Panc1 (cell line): Measurements from ENCODE around the gene IL33. TPM values are rescaled to one million over a fixed set of nuclear protein-coding genes. Genes with fewer than 3 reads are reported as not detected.

Source experiments
- ATAC-seq: fragments of 200-7000 bp; cut with Tn5 transposase; 2 replicates; pipeline ENCODE4 v1.9.1; 2020; ENCODE audit warnings: mild to moderate bottlenecking, moderate library complexity
- BruUV-seq: library from RNA; stranded (reverse); fragments of 400-500 nt; replicated peaks from 2 replicates; lab custom pipeline; 2021; lab: Mats Ljungman, UMichigan
- CTCF ChIA-PET: fragments of 300-600 bp; sonication (Branson Sonifier 250); formaldehyde crosslinking; loops from one replicate; lab custom pipeline; 2022; ENCODE audit warnings: antibody characterized with exemption; lab: Charles Lee
- POLR2A ChIA-PET: fragments of 300-600 bp; sonication (Branson Sonifier 250); formaldehyde crosslinking; loops from one replicate; lab custom pipeline; 2022; ENCODE audit warnings: antibody characterized with exemption; lab: Charles Lee
- DNase-seq: peaks from one replicate; pipeline ENCODE4 v3.0.0-alpha.2; 2010; ENCODE audit warnings: low read depth, low spot score
- H3K27ac ChIP-seq: 2 replicates; pipeline ENCODE4 v1.5.1; 2011; ENCODE audit warnings: mild to moderate bottlenecking, low read length, inconsistent platforms
- H3K27me3 ChIP-seq: fragments of 200-500 bp; sonication (Bioruptor generic); 2 replicates; pipeline ENCODE4 v1.6.0; 2014; ENCODE audit warnings: low read length, inconsistent platforms; ENCODE audit not compliant: control insufficient read depth, insufficient read depth
- H3K36me3 ChIP-seq: fragments of 200-500 bp; sonication (Bioruptor generic); 2 replicates; pipeline ENCODE4 v1.5.1; 2014; ENCODE audit warnings: inconsistent platforms, mild to moderate bottlenecking, low read length, moderate library complexity; ENCODE audit not compliant: control insufficient read depth, insufficient read depth
- H3K4me1 ChIP-seq: 2 replicates; pipeline ENCODE4 v1.5.1; 2011; ENCODE audit warnings: inconsistent platforms, mild to moderate bottlenecking, low read length, moderate library complexity; ENCODE audit not compliant: control insufficient read depth, insufficient read depth
- H3K4me3 ChIP-seq, 2 experiments: 2 replicates each; pipeline ENCODE4 v1.5.1; 2011 to 2012; ENCODE audit warnings: low read depth in 2 of 2, low read length in 2 of 2, mild to moderate bottlenecking in 2 of 2, inconsistent platforms in 1 of 2, moderate library complexity in 1 of 2
- H3K9me3 ChIP-seq: fragments of 200-500 bp; sonication (Bioruptor generic); 2 replicates; pipeline ENCODE4 v1.5.1; 2014; ENCODE audit warnings: low read depth, mild to moderate bottlenecking, inconsistent platforms, low read length, moderate library complexity; ENCODE audit not compliant: control insufficient read depth, insufficient read depth
- POLR2AphosphoS5 ChIP-seq: IDR thresholded peaks from 2 replicates; pipeline ENCODE4 v1.6.1; 2012; ENCODE audit warnings: mild to moderate bottlenecking, low read depth, low read length, moderate library complexity
- SIN3A ChIP-seq: IDR thresholded peaks from 2 replicates; pipeline ENCODE4 v1.6.1; 2012; ENCODE audit warnings: low read depth, mild to moderate bottlenecking, low read length, moderate library complexity, borderline replicate concordance; ENCODE audit not compliant: insufficient read depth
- TCF7L2 ChIP-seq: IDR thresholded peaks from 2 replicates; pipeline ENCODE4 v1.6.1; 2011; ENCODE audit warnings: mild to moderate bottlenecking, low read depth, low read length, inconsistent platforms
- in situ Hi-C: cut with HindIII; loops from 2 replicates; pipeline ENCODE4 v1.10.0; 2016; ENCODE audit warnings: low sequenced_read_pairs, low pct_unique_long_range_greater_than_20kb
- intact Hi-C: fragments of 100-400 bp; cut with micrococcal nuclease; formaldehyde crosslinking; loops from one replicate; pipeline ENCODE4 v1.10.0; 2022; ENCODE audit not compliant: unreplicated experiment
- total RNA-seq: library from RNA; stranded (reverse); gene quantifications from one replicate; pipeline ENCODE4 v1.2.1, GENCODE V29; 2021; ENCODE audit not compliant: unreplicated experiment
- TF ChIP-seq, protein P1 (sequence below), 2 experiments: IDR thresholded peaks; 2 replicates each; pipeline ENCODE4 v1.6.1; 2011 to 2012; ENCODE audit warnings: low read depth in 2 of 2, control low read depth in 1 of 2, low read length in 1 of 2, mild to moderate bottlenecking in 1 of 2, moderate library complexity in 1 of 2; ENCODE audit not compliant: insufficient read depth in 1 of 2
- TF ChIP-seq, protein P2 (sequence below): fragments of 450-650 bp; IDR thresholded peaks from 2 replicates; pipeline ENCODE4 v1.5.1; 2017; ENCODE audit warnings: mild to moderate bottlenecking

IL33 gene
- total RNA-seq, 1 experiment from 2014 or later: not detected

DNA sequence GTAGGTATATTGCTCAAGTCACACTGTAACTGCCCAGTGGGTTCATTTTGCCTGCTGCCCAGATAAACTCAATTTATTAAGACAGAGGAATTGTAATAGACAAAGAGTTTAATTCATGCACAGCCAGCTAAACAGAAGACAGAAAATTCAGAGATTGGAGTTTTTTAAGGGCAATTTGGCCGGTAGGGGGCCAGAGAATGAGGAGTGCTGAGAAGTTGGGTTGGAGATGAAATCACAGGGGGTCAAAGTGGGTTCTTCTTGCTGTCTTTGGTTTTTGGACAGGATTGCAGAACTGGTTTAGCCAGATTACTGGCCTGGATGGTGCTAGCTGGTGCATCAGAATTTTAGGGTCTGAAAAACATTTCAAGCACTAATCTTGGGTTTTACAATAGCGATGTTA lies 20.7 kb upstream of the IL33 start:
- in situ Hi-C loops: no loop called here
- no TSS peak for BruUV-seq
- Histone ChIP-seq H3K27ac (no peak overlapping the region), H3K4me1 (no peaks in the 10 kb centered on the region), H3K27me3 (no peaks in the 10 kb centered on the region), H3K4me3 (no peak overlapping the region), H3K9me3 (no peaks in the 10 kb centered on the region), H3K36me3 (no peaks in the 10 kb centered on the region)
- ATAC-seq (no peak), DNase-seq (no peak)
- intact Hi-C loops: no loop called here
- ChIA-PET POLR2A (no interaction called here), CTCF (no interaction called here)
- TF ChIP-seq, protein P1, sequence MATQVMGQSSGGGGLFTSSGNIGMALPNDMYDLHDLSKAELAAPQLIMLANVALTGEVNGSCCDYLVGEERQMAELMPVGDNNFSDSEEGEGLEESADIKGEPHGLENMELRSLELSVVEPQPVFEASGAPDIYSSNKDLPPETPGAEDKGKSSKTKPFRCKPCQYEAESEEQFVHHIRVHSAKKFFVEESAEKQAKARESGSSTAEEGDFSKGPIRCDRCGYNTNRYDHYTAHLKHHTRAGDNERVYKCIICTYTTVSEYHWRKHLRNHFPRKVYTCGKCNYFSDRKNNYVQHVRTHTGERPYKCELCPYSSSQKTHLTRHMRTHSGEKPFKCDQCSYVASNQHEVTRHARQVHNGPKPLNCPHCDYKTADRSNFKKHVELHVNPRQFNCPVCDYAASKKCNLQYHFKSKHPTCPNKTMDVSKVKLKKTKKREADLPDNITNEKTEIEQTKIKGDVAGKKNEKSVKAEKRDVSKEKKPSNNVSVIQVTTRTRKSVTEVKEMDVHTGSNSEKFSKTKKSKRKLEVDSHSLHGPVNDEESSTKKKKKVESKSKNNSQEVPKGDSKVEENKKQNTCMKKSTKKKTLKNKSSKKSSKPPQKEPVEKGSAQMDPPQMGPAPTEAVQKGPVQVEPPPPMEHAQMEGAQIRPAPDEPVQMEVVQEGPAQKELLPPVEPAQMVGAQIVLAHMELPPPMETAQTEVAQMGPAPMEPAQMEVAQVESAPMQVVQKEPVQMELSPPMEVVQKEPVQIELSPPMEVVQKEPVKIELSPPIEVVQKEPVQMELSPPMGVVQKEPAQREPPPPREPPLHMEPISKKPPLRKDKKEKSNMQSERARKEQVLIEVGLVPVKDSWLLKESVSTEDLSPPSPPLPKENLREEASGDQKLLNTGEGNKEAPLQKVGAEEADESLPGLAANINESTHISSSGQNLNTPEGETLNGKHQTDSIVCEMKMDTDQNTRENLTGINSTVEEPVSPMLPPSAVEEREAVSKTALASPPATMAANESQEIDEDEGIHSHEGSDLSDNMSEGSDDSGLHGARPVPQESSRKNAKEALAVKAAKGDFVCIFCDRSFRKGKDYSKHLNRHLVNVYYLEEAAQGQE (IDR thresholded peaks at IDR 0.05; ENCODE audit: insufficient read depth in 1 of 2, low read depth in 2 of 2, low read length in 1 of 2): no peak
- no peak for TF ChIP-seq SIN3A
- TF ChIP-seq TCF7L2: no peak
- TF ChIP-seq, protein P2, sequence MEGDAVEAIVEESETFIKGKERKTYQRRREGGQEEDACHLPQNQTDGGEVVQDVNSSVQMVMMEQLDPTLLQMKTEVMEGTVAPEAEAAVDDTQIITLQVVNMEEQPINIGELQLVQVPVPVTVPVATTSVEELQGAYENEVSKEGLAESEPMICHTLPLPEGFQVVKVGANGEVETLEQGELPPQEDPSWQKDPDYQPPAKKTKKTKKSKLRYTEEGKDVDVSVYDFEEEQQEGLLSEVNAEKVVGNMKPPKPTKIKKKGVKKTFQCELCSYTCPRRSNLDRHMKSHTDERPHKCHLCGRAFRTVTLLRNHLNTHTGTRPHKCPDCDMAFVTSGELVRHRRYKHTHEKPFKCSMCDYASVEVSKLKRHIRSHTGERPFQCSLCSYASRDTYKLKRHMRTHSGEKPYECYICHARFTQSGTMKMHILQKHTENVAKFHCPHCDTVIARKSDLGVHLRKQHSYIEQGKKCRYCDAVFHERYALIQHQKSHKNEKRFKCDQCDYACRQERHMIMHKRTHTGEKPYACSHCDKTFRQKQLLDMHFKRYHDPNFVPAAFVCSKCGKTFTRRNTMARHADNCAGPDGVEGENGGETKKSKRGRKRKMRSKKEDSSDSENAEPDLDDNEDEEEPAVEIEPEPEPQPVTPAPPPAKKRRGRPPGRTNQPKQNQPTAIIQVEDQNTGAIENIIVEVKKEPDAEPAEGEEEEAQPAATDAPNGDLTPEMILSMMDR: 0 out of 2 replicates have a peak, but pooled peaks have one; percentile 7

DNA sequence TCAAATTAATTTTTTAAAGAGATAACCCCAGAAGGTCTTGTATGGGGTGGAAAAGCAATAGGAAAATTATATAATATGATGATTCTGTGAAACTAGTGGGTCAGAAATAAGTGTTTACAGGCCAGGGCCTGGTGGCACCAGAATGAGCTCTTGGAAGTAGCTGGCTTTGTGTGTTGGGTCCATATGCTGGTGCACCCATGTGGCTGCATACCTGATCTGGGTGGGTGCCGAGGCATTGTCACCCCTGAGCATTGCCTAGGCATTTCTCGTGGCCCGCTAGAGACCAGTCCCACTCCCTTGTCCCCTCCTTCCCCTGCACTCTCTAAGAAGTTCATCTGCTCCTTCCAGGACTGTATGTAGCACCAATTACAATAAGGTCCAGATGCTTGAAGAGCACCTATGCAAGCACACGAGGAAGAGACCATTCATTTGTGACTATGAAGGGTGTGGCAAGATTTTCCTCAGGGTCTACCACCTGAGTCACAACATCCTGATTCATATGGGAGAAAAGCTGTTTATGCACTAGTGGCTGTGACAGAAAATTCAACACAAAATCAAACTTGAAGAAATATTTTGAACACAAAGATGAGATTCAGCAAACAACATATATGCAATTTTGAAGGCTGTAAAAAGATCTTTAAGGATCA lies 19.8 kb upstream of the IL33 start:
- Histone ChIP-seq H3K27me3 (no peaks in the 10 kb centered on the region), H3K4me1 (no peaks in the 10 kb centered on the region), H3K9me3 (no peaks in the 10 kb centered on the region), H3K36me3 (no peaks in the 10 kb centered on the region), H3K27ac (no peak overlapping the region), H3K4me3 (no peak overlapping the region)
- no TSS peak for BruUV-seq
- ChIA-PET POLR2A (no interaction called here), CTCF (no interaction called here)
- intact Hi-C loops (no loop called here), in situ Hi-C loops (no loop called here)
- ATAC-seq (no peak), DNase-seq (no peak)
- TF ChIP-seq SIN3A (no peak), TCF7L2 (no peak), POLR2AphosphoS5 (no peak)
- TF ChIP-seq, protein P2: no peak
- TF ChIP-seq, protein P1 (IDR thresholded peaks at IDR 0.05; ENCODE audit: insufficient read depth in 1 of 2, low read depth in 2 of 2, low read length in 1 of 2): no peak
